Endothelial cell of umbilical vein (primary cell): ENCODE results near the gene GPR157.

Experiments
- CTCF ChIP-seq, 2 donors: IDR thresholded peaks; 1 replicate in 1 of 2; 2 replicates in 1 of 2; pipeline ENCODE4 v1.5.1; 2011; ENCODE audit warnings: low read length in 2 of 2, mild to moderate bottlenecking in 2 of 2, moderate library complexity in 2 of 2, control low read depth in 1 of 2, inconsistent platforms in 1 of 2, low read depth in 1 of 2; ENCODE audit not compliant: insufficient read depth in 1 of 2; ENCODE audit errors: extremely low read depth in 1 of 2
- EZH2 ChIP-seq: IDR thresholded peaks from 2 replicates; pipeline ENCODE4 v1.6.1; 2012; ENCODE audit warnings: borderline replicate concordance, low read depth, mild to moderate bottlenecking, moderate library complexity, low read length, inconsistent platforms; ENCODE audit not compliant: severe bottlenecking
- FOS ChIP-seq: IDR thresholded peaks from 2 replicates; pipeline ENCODE4 v1.6.1; 2011; ENCODE audit warnings: mild to moderate bottlenecking, low read length, moderate library complexity, borderline replicate concordance; ENCODE audit not compliant: insufficient read depth
- JUN ChIP-seq: IDR thresholded peaks from 2 replicates; pipeline ENCODE4 v1.6.1; 2011; ENCODE audit warnings: borderline replicate concordance, low read depth; ENCODE audit not compliant: insufficient read length, insufficient read depth
- MAX ChIP-seq: IDR thresholded peaks from 2 replicates; pipeline ENCODE4 v1.6.1; 2011; ENCODE audit not compliant: insufficient read depth, insufficient read length
- MYC ChIP-seq: IDR thresholded peaks from one replicate; pipeline ENCODE4 v1.6.1; 2011; ENCODE audit warnings: mild to moderate bottlenecking, low read depth, low read length
- POLR2A ChIP-seq: IDR thresholded peaks from 2 replicates; pipeline ENCODE4 v1.6.1; 2012; ENCODE audit warnings: low read depth, mild to moderate bottlenecking, control low read depth, low read length
- POLR2AphosphoS5 ChIP-seq: IDR thresholded peaks from 2 replicates; pipeline ENCODE4 v1.6.1; 2012; ENCODE audit warnings: low read depth, mild to moderate bottlenecking, control low read depth, low read length, moderate library complexity; ENCODE audit not compliant: insufficient read depth

GRCh38 chr1:9149837-9150581 lies 21.1 kb upstream of the GPR157 start:
- TF ChIP-seq EZH2 (no peak), CTCF (IDR thresholded peaks at IDR 0.05; ENCODE audit: extremely low read depth in 1 of 2, insufficient read depth in 1 of 2, low read depth in 1 of 2, low read length in 2 of 2) (no peak), MAX (no peak), POLR2A (no peak), POLR2AphosphoS5 (no peak), JUN (no peak), FOS (no peak), MYC (no peak)
